ENCODE results near the gene ZNF577. TPM values are rescaled to one million over a fixed set of nuclear protein-coding genes. Genes with fewer than 3 reads are reported as not detected.

The ZNF577 gene
- total RNA-seq, 4 donors from 2014 or later = 10.5 to 26.4 (median 11.7) TPM

GRCh38 chr19:51884713-51885112 is 3.0 kb downstream of the ZNF577 start:
- DNase-seq = no peak
- H3K27ac ChIP-seq = no peak overlapping the region
- no peaks in the 10 kb centered on the region for H3K27me3 ChIP-seq
- peaks cover 47 to 51% of the 10 kb centered on the region in 2 donors for H3K9me3 ChIP-seq
- no peak overlapping the region for H3K4me3 ChIP-seq
- H3K36me3 ChIP-seq = peaks cover 0 to 27% (median 5%) of the 10 kb centered on the region in 4 donors
- TF ChIP-seq POLR2AphosphoS5 (IDR thresholded peaks at IDR 0.05) (no peak), EP300 (IDR thresholded peaks at IDR 0.05; ENCODE audit: low read depth) (no peak), POLR2A (IDR thresholded peaks at IDR 0.05) (no peak)
- TF ChIP-seq, protein P1, sequence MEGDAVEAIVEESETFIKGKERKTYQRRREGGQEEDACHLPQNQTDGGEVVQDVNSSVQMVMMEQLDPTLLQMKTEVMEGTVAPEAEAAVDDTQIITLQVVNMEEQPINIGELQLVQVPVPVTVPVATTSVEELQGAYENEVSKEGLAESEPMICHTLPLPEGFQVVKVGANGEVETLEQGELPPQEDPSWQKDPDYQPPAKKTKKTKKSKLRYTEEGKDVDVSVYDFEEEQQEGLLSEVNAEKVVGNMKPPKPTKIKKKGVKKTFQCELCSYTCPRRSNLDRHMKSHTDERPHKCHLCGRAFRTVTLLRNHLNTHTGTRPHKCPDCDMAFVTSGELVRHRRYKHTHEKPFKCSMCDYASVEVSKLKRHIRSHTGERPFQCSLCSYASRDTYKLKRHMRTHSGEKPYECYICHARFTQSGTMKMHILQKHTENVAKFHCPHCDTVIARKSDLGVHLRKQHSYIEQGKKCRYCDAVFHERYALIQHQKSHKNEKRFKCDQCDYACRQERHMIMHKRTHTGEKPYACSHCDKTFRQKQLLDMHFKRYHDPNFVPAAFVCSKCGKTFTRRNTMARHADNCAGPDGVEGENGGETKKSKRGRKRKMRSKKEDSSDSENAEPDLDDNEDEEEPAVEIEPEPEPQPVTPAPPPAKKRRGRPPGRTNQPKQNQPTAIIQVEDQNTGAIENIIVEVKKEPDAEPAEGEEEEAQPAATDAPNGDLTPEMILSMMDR (IDR thresholded peaks at IDR 0.05) = no peak
- in situ Hi-C loops (cut with MboI; ENCODE audit: low pct_ligation_motif_present in 1 of 4, low pct_unique_long_range_greater_than_20kb in 1 of 4, low sequenced_read_pairs in 3 of 4) (no loop called here), intact Hi-C loops (cut with DNase I; ENCODE audit: low total_unique reads) (no loop called here)
- H3K4me1 ChIP-seq = peaks cover 0 to 11% (median 6%) of the 10 kb centered on the region in 4 donors
- 96% methylated on average over 2 of the region's 2 CpGs for WGBS, 2 donors (ENCODE audit: low coverage in 1 of 2)

GRCh38 chr19:51882518-51882917 is 5.2 kb downstream of the ZNF577 start:
- H3K27ac ChIP-seq = no peak overlapping the region
- WGBS, 2 donors (ENCODE audit: low coverage in 1 of 2) = 96 to 100% methylated on average over 3 of the region's 3 CpGs
- no peak overlapping the region for H3K4me3 ChIP-seq
- H3K27me3 ChIP-seq = no peaks in the 10 kb centered on the region
- no peak for DNase-seq
- in situ Hi-C loops (cut with MboI; ENCODE audit: low pct_ligation_motif_present in 1 of 4, low pct_unique_long_range_greater_than_20kb in 1 of 4, low sequenced_read_pairs in 3 of 4) (no loop called here), intact Hi-C loops (cut with DNase I; ENCODE audit: low total_unique reads) (no loop called here)
- H3K36me3 ChIP-seq = peaks cover 0 to 37% (median 13%) of the 10 kb centered on the region in 4 donors
- peaks cover 0 to 8% (median 3%) of the 10 kb centered on the region in 4 donors for H3K4me1 ChIP-seq
- peaks cover 45 to 47% of the 10 kb centered on the region in 2 donors for H3K9me3 ChIP-seq
- TF ChIP-seq, protein P1 (IDR thresholded peaks at IDR 0.05) = no peak
- TF ChIP-seq EP300 (IDR thresholded peaks at IDR 0.05; ENCODE audit: low read depth) (no peak), POLR2AphosphoS5 (IDR thresholded peaks at IDR 0.05) (no peak)

GRCh38 chr19:51873097-51873496 is 14.7 kb downstream of the ZNF577 start:
- H3K4me3 ChIP-seq = no peak overlapping the region
- no peak for DNase-seq
- no peaks in the 10 kb centered on the region for H3K4me1 ChIP-seq
- peaks cover 78 to 89% of the 10 kb centered on the region in 2 donors for H3K9me3 ChIP-seq
- no peak for TF ChIP-seq POLR2AphosphoS5 (IDR thresholded peaks at IDR 0.05)
- WGBS, 2 donors (ENCODE audit: low coverage in 1 of 2) = 94 to 97% methylated on average over 2 to 4 of the region's 4 CpGs
- H3K27ac ChIP-seq = no peak overlapping the region
- in situ Hi-C loops (cut with MboI; ENCODE audit: low pct_ligation_motif_present in 1 of 4, low pct_unique_long_range_greater_than_20kb in 1 of 4, low sequenced_read_pairs in 3 of 4) (no loop called here), intact Hi-C loops (cut with DNase I; ENCODE audit: low total_unique reads) (no loop called here)
- H3K27me3 ChIP-seq = no peaks in the 10 kb centered on the region
- H3K36me3 ChIP-seq = peaks cover 0 to 65% (median 28%) of the 10 kb centered on the region in 4 donors

DNA sequence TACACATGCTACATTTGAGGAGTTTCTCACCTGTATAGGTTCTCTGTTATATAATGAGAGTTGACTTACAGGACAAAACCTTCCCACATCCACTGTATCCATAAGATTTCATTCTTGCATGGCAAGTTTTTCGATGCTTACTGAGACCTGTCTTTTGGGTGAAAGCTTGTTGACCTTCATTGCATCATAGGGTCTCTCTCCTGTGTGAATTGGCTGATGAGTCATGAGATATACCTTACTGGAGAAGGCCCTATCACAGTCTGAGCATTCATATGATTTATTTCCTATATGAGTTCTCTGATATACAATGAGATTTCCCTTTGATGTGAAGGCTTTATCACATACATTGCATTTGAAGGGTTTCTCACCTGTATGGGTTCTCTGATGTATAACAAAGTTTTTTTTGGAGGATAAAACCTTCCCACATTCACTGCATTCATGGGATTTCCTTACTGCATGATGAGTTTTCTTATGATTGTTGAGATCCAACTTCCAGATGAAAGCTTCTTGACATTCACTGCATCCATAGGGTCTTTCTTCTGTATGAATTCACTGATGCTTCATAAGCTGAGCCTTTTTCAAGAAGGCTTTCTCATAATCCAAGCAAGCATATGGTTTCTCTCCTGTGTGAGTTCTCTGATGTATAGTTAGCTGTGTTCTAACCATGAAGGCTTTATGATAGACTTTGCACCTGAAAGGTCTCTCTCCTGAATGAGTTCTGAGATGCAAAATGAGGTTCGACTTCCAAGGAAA is 25.7 kb downstream of the ZNF577 start:
- H3K4me3 ChIP-seq = no peak overlapping the region
- intact Hi-C loops (cut with DNase I; ENCODE audit: low total_unique reads) = no loop called here
- H3K27ac ChIP-seq = no peak overlapping the region
- no peaks in the 10 kb centered on the region for H3K27me3 ChIP-seq
- no peak for DNase-seq
- H3K4me1 ChIP-seq = no peaks in the 10 kb centered on the region
- WGBS, 2 donors (ENCODE audit: low coverage in 1 of 2) = 96% methylated on average over 2 of the region's 2 CpGs; no CpG with 5 or more reads in 1 of the 2 donors
- no peaks in the 10 kb centered on the region for H3K36me3 ChIP-seq
- in situ Hi-C loops (cut with MboI; ENCODE audit: low pct_ligation_motif_present in 1 of 4, low pct_unique_long_range_greater_than_20kb in 1 of 4, low sequenced_read_pairs in 3 of 4) = no loop called here
- H3K9me3 ChIP-seq = peaks cover 93 to 99% of the 10 kb centered on the region in 2 donors
- TF ChIP-seq, protein P1 (IDR thresholded peaks at IDR 0.05) = no peak
- no peak for TF ChIP-seq EP300 (IDR thresholded peaks at IDR 0.05; ENCODE audit: low read depth)
- no peak for TF ChIP-seq POLR2AphosphoS5 (IDR thresholded peaks at IDR 0.05)
- no peak for TF ChIP-seq POLR2A (IDR thresholded peaks at IDR 0.05)

Data from transverse colon (tissue), 4 donors.